ENCODE data around the gene MAPK1. TPM values are rescaled to one million over a fixed set of nuclear protein-coding genes. Genes with fewer than 3 reads are reported as not detected.
"Not testable (repeated sequence)": the region's sequence is repeated elsewhere in the genome, so short reads cannot be mapped to it uniquely, and the experiment has no call there.

Gene MAPK1
- total and polyA plus RNA-seq, 9 of the 15 experiments (the other 6 are each of a cell fraction or from before 2014, with no cell fraction given) = 46.3 to 575 (median 283) TPM

DNA sequence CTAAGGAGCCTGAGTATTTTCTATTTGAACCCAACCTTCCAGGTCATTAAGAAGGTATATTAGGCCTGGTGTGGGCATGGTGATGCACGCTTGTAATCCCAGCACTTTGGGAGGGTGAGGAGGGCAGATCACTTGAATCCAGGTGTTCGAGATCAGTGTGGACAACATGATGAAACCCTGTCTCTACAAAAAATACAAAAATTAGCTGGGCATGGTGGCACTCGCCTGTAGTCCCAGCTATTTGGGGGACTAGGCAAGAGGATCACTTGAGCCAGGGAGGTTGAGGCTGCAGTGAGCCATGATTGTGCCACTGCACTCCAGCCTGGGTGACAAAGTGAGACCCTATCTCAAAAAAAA is 50.0 kb downstream of the MAPK1 start:
- H3K36me3 ChIP-seq (ENCODE audit: control insufficient read depth, insufficient read depth, low read length) = peaks cover 11% of the 10 kb centered on the region; the same call in 2 of the 3 replicates
- WGBS (ENCODE audit: insufficient coverage, low coverage, missing lambda C conversion rate) = 87% methylated on average over 3 of the region's 3 CpGs
- peaks cover 27 to 33% of the 10 kb centered on the region in 2 experiments for H3K4me1 ChIP-seq (replicated peaks in 1 of 2; ENCODE audit: control insufficient read depth in 2 of 2, insufficient read depth in 2 of 2, low read length in 2 of 2)
- FAIRE-seq; BruUV-seq (replicated peaks); DNase-seq (ENCODE audit: extremely low read depth in 1 of 4, low spot score in 3 of 4); H3K9me3 ChIP-seq (replicated peaks; ENCODE audit: control insufficient read depth, insufficient read depth, low read depth, low read length); in situ Hi-C loops (cut with MboI); H2AFZ ChIP-seq (ENCODE audit: low read depth, low read length); H3K27me3 ChIP-seq (ENCODE audit: control insufficient read depth in 2 of 2, insufficient read depth in 2 of 2, low read length in 2 of 2); intact Hi-C loops (cut with micrococcal nuclease); ATAC-seq; H3K4me3 ChIP-seq; TF ChIP-seq ETV6 (IDR thresholded peaks at IDR 0.05; ENCODE audit: borderline replicate concordance in 1 of 2, low read depth in 2 of 2, low read length in 1 of 2): not testable (repeated sequence)
- H3K4me2 ChIP-seq (ENCODE audit: insufficient read depth, low read length) = peak overlapping the region; percentile 47; the same call in 1 of the 2 replicates
- H3K27ac ChIP-seq (ENCODE audit: extremely low read depth, low read depth, low read length) = peak overlapping the region; percentile 57; the same call in 2 of the 3 replicates
- peaks cover 17% of the 10 kb centered on the region for H3K9me1 ChIP-seq (ENCODE audit: control insufficient read depth, insufficient read depth, low read length)
- ChIA-PET POLR2A (interaction anchor here (0.6 to 10.4 kb wide), 13 partner anchors 10 to 1351 kb away, joined by 3 to 117 read pairs (median 6); partner anchors contain the start of gene MAPK1), CTCF (ENCODE audit: low intra/inter-chr PET ratio) (interaction anchor here (0.8 kb wide), 1 partner anchor 104 kb away, joined by 3 read pairs; no protein-coding TSS in a partner anchor)
- H4K20me1 ChIP-seq (replicated peaks; ENCODE audit: control insufficient read depth, insufficient read depth, low read length) = peaks cover 30% of the 10 kb centered on the region
- peaks cover 93% of the 10 kb centered on the region for H3K79me2 ChIP-seq (ENCODE audit: control insufficient read depth, insufficient read depth, low read length)
- TF ChIP-seq, protein P1, sequence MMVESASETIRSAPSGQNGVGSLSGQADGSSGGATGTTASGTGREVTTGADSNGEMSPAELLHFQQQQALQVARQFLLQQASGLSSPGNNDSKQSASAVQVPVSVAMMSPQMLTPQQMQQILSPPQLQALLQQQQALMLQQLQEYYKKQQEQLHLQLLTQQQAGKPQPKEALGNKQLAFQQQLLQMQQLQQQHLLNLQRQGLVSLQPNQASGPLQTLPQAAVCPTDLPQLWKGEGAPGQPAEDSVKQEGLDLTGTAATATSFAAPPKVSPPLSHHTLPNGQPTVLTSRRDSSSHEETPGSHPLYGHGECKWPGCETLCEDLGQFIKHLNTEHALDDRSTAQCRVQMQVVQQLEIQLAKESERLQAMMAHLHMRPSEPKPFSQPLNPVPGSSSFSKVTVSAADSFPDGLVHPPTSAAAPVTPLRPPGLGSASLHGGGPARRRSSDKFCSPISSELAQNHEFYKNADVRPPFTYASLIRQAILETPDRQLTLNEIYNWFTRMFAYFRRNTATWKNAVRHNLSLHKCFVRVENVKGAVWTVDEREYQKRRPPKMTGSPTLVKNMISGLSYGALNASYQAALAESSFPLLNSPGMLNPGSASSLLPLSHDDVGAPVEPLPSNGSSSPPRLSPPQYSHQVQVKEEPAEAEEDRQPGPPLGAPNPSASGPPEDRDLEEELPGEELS (CRISPR knock-in tag; IDR thresholded peaks at IDR 0.05; ENCODE audit: borderline replicate concordance) = peak; percentile 77; the same call in 1 of the 2 replicates
- peak; percentile 71; the same call in 1 of the 2 replicates for TF ChIP-seq ETV6 (CRISPR knock-in tag; IDR thresholded peaks at IDR 0.05; ENCODE audit: borderline replicate concordance)
- TF ChIP-seq FOXK1 (CRISPR knock-in tag; IDR thresholded peaks at IDR 0.05; ENCODE audit: borderline replicate concordance) = 0 out of 2 replicates have a peak, but pooled peaks have one; percentile 29
- peak; percentile 37; the same call in 1 of the 2 replicates for TF ChIP-seq ZNF121 (CRISPR knock-in tag; conservative IDR thresholded peaks at IDR 0.05)
- TF ChIP-seq, protein P2, sequence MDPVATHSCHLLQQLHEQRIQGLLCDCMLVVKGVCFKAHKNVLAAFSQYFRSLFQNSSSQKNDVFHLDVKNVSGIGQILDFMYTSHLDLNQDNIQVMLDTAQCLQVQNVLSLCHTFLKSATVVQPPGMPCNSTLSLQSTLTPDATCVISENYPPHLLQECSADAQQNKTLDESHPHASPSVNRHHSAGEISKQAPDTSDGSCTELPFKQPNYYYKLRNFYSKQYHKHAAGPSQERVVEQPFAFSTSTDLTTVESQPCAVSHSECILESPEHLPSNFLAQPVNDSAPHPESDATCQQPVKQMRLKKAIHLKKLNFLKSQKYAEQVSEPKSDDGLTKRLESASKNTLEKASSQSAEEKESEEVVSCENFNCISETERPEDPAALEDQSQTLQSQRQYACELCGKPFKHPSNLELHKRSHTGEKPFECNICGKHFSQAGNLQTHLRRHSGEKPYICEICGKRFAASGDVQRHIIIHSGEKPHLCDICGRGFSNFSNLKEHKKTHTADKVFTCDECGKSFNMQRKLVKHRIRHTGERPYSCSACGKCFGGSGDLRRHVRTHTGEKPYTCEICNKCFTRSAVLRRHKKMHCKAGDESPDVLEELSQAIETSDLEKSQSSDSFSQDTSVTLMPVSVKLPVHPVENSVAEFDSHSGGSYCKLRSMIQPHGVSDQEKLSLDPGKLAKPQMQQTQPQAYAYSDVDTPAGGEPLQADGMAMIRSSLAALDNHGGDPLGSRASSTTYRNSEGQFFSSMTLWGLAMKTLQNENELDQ (CRISPR knock-in tag; IDR thresholded peaks at IDR 0.05; ENCODE audit: borderline replicate concordance) = peak; percentile 34; the same call in 1 of the 2 replicates
- peak overlapping the region in 1 of 2 experiments; percentile 78; a peak in 3 of 4 replicates for H3K9ac ChIP-seq (ENCODE audit: insufficient read depth in 1 of 2, low read depth in 2 of 2, low read length in 2 of 2)
